ENCODE results near the gene RNF149.
"Not testable (repeated sequence)": the region's sequence is repeated elsewhere in the genome, so short reads cannot be mapped to it uniquely, and the experiment has no call there.

RNF149 gene

GRCh38 chr2:101255501-101255900 is 53.0 kb downstream of the RNF149 start:
- no peak for DNase-seq (ENCODE audit: low spot score)

GRCh38 chr2:101253703-101254450 is 54.6 kb downstream of the RNF149 start:
- no peak for DNase-seq (ENCODE audit: low spot score)

- peak; percentile 45 for DNase-seq (ENCODE audit: low spot score)
Measured at GRCh38 chr2:101253013-101253702, 55.3 kb downstream of the RNF149 start.

GRCh38 chr2:101252408-101253012 is 56.0 kb downstream of the RNF149 start, which contains the start of gene CNOT11:
CNOT11 (plus strand) TSS chr2:101252886; CDS start chr2:101252965, 79 bp downstream.
- peak; percentile 96 for DNase-seq (ENCODE audit: low spot score)

GRCh38 chr2:101251844-101252407 is 56.6 kb downstream of the RNF149 start:
- no peak for DNase-seq (ENCODE audit: low spot score)

GRCh38 chr2:101251246-101251781 is 57.2 kb downstream of the RNF149 start:
- not testable (repeated sequence) for DNase-seq (ENCODE audit: low spot score)

GRCh38 chr2:101249826-101250225 is 58.7 kb downstream of the RNF149 start:
- DNase-seq (ENCODE audit: low spot score) = no peak

- DNase-seq (ENCODE audit: low spot score) = not testable (repeated sequence)
Measured at GRCh38 chr2:101248756-101249155, 59.7 kb downstream of the RNF149 start.

- not testable (repeated sequence) for DNase-seq (ENCODE audit: low spot score)
Measured at GRCh38 chr2:101245468-101245867, 63.0 kb downstream of the RNF149 start.

GRCh38 chr2:101244899-101245298 is 63.6 kb downstream of the RNF149 start:
- DNase-seq (ENCODE audit: low spot score) = not testable (repeated sequence)

GRCh38 chr2:101244373-101244772 is 64.1 kb downstream of the RNF149 start:
- DNase-seq (ENCODE audit: low spot score) = not testable (repeated sequence)

- DNase-seq (ENCODE audit: low spot score) = no peak
Measured at GRCh38 chr2:101241158-101241557, 67.3 kb downstream of the RNF149 start.

GRCh38 chr2:101240694-101241093 is 67.8 kb downstream of the RNF149 start:
- not testable (repeated sequence) for DNase-seq (ENCODE audit: low spot score)

- not testable (repeated sequence) for DNase-seq (ENCODE audit: low spot score)
Measured at GRCh38 chr2:101239760-101240118, 68.8 kb downstream of the RNF149 start.

- no peak for DNase-seq (ENCODE audit: low spot score)
Measured at GRCh38 chr2:101238930-101239759, 69.4 kb downstream of the RNF149 start.

- DNase-seq (ENCODE audit: low spot score) = not testable (repeated sequence)
Measured at GRCh38 chr2:101237944-101238343, 70.6 kb downstream of the RNF149 start.

GRCh38 chr2:101235956-101236355 is 72.5 kb downstream of the RNF149 start:
- not testable (repeated sequence) for DNase-seq (ENCODE audit: low spot score)

- DNase-seq (ENCODE audit: low spot score) = no peak
Measured at GRCh38 chr2:101234169-101234938, 74.1 kb downstream of the RNF149 start.

- no peak for DNase-seq (ENCODE audit: low spot score)
Measured at GRCh38 chr2:101232770-101233169, 75.7 kb downstream of the RNF149 start.

GRCh38 chr2:101231937-101232730 is 76.4 kb downstream of the RNF149 start:
- DNase-seq (ENCODE audit: low spot score) = no peak

Measured in globus pallidus (tissue), 1 donor.